Measurements from ENCODE around the gene WDPCP. TPM values are rescaled to one million over a fixed set of nuclear protein-coding genes. Genes with fewer than 3 reads are reported as not detected.
"Not testable (repeated sequence)": the region's sequence is repeated elsewhere in the genome, so short reads cannot be mapped to it uniquely, and the experiment has no call there.

The WDPCP gene
- total and polyA plus RNA-seq, 2 of the 4 experiments (the other 2 are of a cell fraction): 2.2 to 10.2 TPM

DNA sequence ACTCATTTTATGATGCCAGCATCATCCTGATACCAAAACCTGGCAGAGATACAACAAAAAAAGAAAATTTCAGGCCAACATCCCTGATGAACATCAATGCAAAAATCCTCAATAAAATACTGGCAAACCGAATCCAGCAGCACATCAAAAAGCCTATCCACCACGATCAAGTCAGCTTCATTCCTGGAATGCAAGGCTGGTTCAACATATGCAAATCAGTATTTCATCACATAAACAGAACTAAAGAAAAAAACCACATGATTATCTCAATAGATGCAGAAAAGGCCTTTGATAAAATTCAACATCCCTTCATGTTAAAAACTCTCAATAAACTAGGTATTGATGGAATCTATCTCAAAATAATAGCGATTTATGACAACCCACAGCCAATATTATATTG, 29.4 kb downstream of the WDPCP start:
- H2BK120ac ChIP-seq (ENCODE audit: low read depth, low read length); H3K4me1 ChIP-seq (ENCODE audit: control insufficient read depth, insufficient read depth, low read length); POLR2A ChIA-PET (ENCODE audit: unreplicated experiment); H3K4me3 ChIP-seq (ENCODE audit: insufficient read depth, low read depth, low read length); H4K20me1 ChIP-seq (ENCODE audit: insufficient read depth, low read length); H4K5ac ChIP-seq (ENCODE audit: low read depth, low read length); H3K56ac ChIP-seq (ENCODE audit: extremely low read depth, insufficient read depth, low read length); H3K4me2 ChIP-seq (ENCODE audit: low read depth, low read length); H2AK9ac ChIP-seq (replicated peaks; ENCODE audit: low read depth, low read length, poor library complexity); H2BK20ac ChIP-seq (ENCODE audit: low read depth, low read length); H3K36me3 ChIP-seq (ENCODE audit: control insufficient read depth, insufficient read depth, low read length); H3K18ac ChIP-seq (ENCODE audit: low read depth, low read length); H3K14ac ChIP-seq (replicated peaks; ENCODE audit: low read depth, low read length); DNase-seq; intact Hi-C loops (cut with micrococcal nuclease); H2BK5ac ChIP-seq (ENCODE audit: low read depth, low read length, poor library complexity, severe bottlenecking); H3K9me1 ChIP-seq (ENCODE audit: insufficient read depth, low read length); H3K4ac ChIP-seq (ENCODE audit: low read depth, low read length); dilution Hi-C loops (cut with HindIII; ENCODE audit: low sequenced_read_pairs, unreplicated experiment); H3K9ac ChIP-seq (ENCODE audit: low read depth, low read length); H3K27ac ChIP-seq (ENCODE audit: insufficient read depth, low read length); H2AFZ ChIP-seq (replicated peaks; ENCODE audit: low read length, poor library complexity); H2AK5ac ChIP-seq (ENCODE audit: low read depth, low read length); H4K8ac ChIP-seq (ENCODE audit: low read depth in 2 of 2, low read length in 2 of 2); H3K9me3 ChIP-seq (ENCODE audit: control insufficient read depth, insufficient read depth, low read length); ATAC-seq (ENCODE audit: low read depth); H3K23ac ChIP-seq (ENCODE audit: low read depth, low read length); H3K27me3 ChIP-seq (ENCODE audit: control insufficient read depth, insufficient read depth, low read length); H4K91ac ChIP-seq (ENCODE audit: insufficient read depth, low read depth, low read length); H2BK15ac ChIP-seq (ENCODE audit: low read depth, low read length); H3K79me1 ChIP-seq (ENCODE audit: low read depth in 1 of 2, low read length in 2 of 2); in situ Hi-C loops (cut with MboI; ENCODE audit: low sequenced_read_pairs); BruUV-seq (replicated peaks): not testable (repeated sequence)
- CTCF ChIA-PET: interaction anchor here (1.0 kb wide), 1 partner anchor 15 kb away, joined by 5 read pairs; no protein-coding TSS in a partner anchor
- no CpG with 5 or more reads among the region's 3 CpGs for WGBS, 2 experiments (ENCODE audit: extremely low coverage in 2 of 2, insufficient read length in 1 of 2)

- BruUV-seq (replicated peaks); H3K14ac ChIP-seq (replicated peaks; ENCODE audit: low read depth, low read length); H2AFZ ChIP-seq (replicated peaks; ENCODE audit: low read length, poor library complexity); H3K9me1 ChIP-seq (ENCODE audit: insufficient read depth, low read length); H2BK15ac ChIP-seq (ENCODE audit: low read depth, low read length); H3K4me2 ChIP-seq (ENCODE audit: low read depth, low read length); H3K23ac ChIP-seq (ENCODE audit: low read depth, low read length); H4K91ac ChIP-seq (ENCODE audit: insufficient read depth, low read depth, low read length); H4K20me1 ChIP-seq (ENCODE audit: insufficient read depth, low read length); DNase-seq; H4K5ac ChIP-seq (ENCODE audit: low read depth, low read length); H3K9me3 ChIP-seq (ENCODE audit: control insufficient read depth, insufficient read depth, low read length); dilution Hi-C loops (cut with HindIII; ENCODE audit: low sequenced_read_pairs, unreplicated experiment); H3K27me3 ChIP-seq (ENCODE audit: control insufficient read depth, insufficient read depth, low read length); H3K79me1 ChIP-seq (ENCODE audit: low read depth in 1 of 2, low read length in 2 of 2); H3K36me3 ChIP-seq (ENCODE audit: control insufficient read depth, insufficient read depth, low read length); H3K18ac ChIP-seq (ENCODE audit: low read depth, low read length); H2AK9ac ChIP-seq (replicated peaks; ENCODE audit: low read depth, low read length, poor library complexity); H2BK20ac ChIP-seq (ENCODE audit: low read depth, low read length); POLR2A ChIA-PET (ENCODE audit: unreplicated experiment); H3K27ac ChIP-seq (ENCODE audit: insufficient read depth, low read length); ATAC-seq (ENCODE audit: low read depth); H2BK5ac ChIP-seq (ENCODE audit: low read depth, low read length, poor library complexity, severe bottlenecking); H2AK5ac ChIP-seq (ENCODE audit: low read depth, low read length); H3K4ac ChIP-seq (ENCODE audit: low read depth, low read length); H2BK120ac ChIP-seq (ENCODE audit: low read depth, low read length); H3K4me1 ChIP-seq (ENCODE audit: control insufficient read depth, insufficient read depth, low read length); H3K9ac ChIP-seq (ENCODE audit: low read depth, low read length); intact Hi-C loops (cut with micrococcal nuclease); H3K56ac ChIP-seq (ENCODE audit: extremely low read depth, insufficient read depth, low read length); H3K4me3 ChIP-seq (ENCODE audit: insufficient read depth, low read depth, low read length); H4K8ac ChIP-seq (ENCODE audit: low read depth in 2 of 2, low read length in 2 of 2); in situ Hi-C loops (cut with MboI; ENCODE audit: low sequenced_read_pairs): not testable (repeated sequence)
- CTCF ChIA-PET: interaction anchor here (1.0 kb wide), 1 partner anchor 14 kb away, joined by 5 read pairs; no protein-coding TSS in a partner anchor
These were observed 30.5 kb downstream of the WDPCP start for GRCh38 chr2:63557819-63558218.

All from IMR-90 (cell line).